Panc1 (cell line): ENCODE measurements around the gene ITGA2. TPM values are rescaled to one million over a fixed set of nuclear protein-coding genes. Genes with fewer than 3 reads are reported as not detected.

ENCODE experiments used
- ATAC-seq: fragments of 200-7000 bp; cut with Tn5 transposase; 2 replicates; pipeline ENCODE4 v1.9.1; 2020; ENCODE audit warnings: mild to moderate bottlenecking, moderate library complexity
- BruUV-seq: library from RNA; stranded (reverse); fragments of 400-500 nt; replicated peaks from 2 replicates; lab custom pipeline; 2021; lab: Mats Ljungman, UMichigan
- CTCF ChIA-PET: fragments of 300-600 bp; sonication (Branson Sonifier 250); formaldehyde crosslinking; loops from one replicate; lab custom pipeline; 2022; ENCODE audit warnings: antibody characterized with exemption; lab: Charles Lee
- POLR2A ChIA-PET: fragments of 300-600 bp; sonication (Branson Sonifier 250); formaldehyde crosslinking; loops from one replicate; lab custom pipeline; 2022; ENCODE audit warnings: antibody characterized with exemption; lab: Charles Lee
- DNase-seq: peaks from one replicate; pipeline ENCODE4 v3.0.0-alpha.2; 2010; ENCODE audit warnings: low read depth, low spot score
- H3K27ac ChIP-seq: 2 replicates; pipeline ENCODE4 v1.5.1; 2011; ENCODE audit warnings: mild to moderate bottlenecking, low read length, inconsistent platforms
- H3K27me3 ChIP-seq: fragments of 200-500 bp; sonication (Bioruptor generic); 2 replicates; pipeline ENCODE4 v1.6.0; 2014; ENCODE audit warnings: low read length, inconsistent platforms; ENCODE audit not compliant: control insufficient read depth, insufficient read depth
- H3K36me3 ChIP-seq: fragments of 200-500 bp; sonication (Bioruptor generic); 2 replicates; pipeline ENCODE4 v1.5.1; 2014; ENCODE audit warnings: inconsistent platforms, mild to moderate bottlenecking, low read length, moderate library complexity; ENCODE audit not compliant: control insufficient read depth, insufficient read depth
- H3K4me1 ChIP-seq: 2 replicates; pipeline ENCODE4 v1.5.1; 2011; ENCODE audit warnings: inconsistent platforms, mild to moderate bottlenecking, low read length, moderate library complexity; ENCODE audit not compliant: control insufficient read depth, insufficient read depth
- H3K4me3 ChIP-seq, 2 experiments: 2 replicates each; pipeline ENCODE4 v1.5.1; 2011 to 2012; ENCODE audit warnings: low read depth in 2 of 2, low read length in 2 of 2, mild to moderate bottlenecking in 2 of 2, inconsistent platforms in 1 of 2, moderate library complexity in 1 of 2
- H3K9me3 ChIP-seq: fragments of 200-500 bp; sonication (Bioruptor generic); 2 replicates; pipeline ENCODE4 v1.5.1; 2014; ENCODE audit warnings: low read depth, mild to moderate bottlenecking, inconsistent platforms, low read length, moderate library complexity; ENCODE audit not compliant: control insufficient read depth, insufficient read depth
- POLR2AphosphoS5 ChIP-seq: IDR thresholded peaks from 2 replicates; pipeline ENCODE4 v1.6.1; 2012; ENCODE audit warnings: mild to moderate bottlenecking, low read depth, low read length, moderate library complexity
- REST ChIP-seq, 2 experiments: IDR thresholded peaks; 2 replicates each; pipeline ENCODE4 v1.6.1; 2011 to 2012; ENCODE audit warnings: low read depth in 2 of 2, control low read depth in 1 of 2, low read length in 1 of 2, mild to moderate bottlenecking in 1 of 2, moderate library complexity in 1 of 2; ENCODE audit not compliant: insufficient read depth in 1 of 2
- SIN3A ChIP-seq: IDR thresholded peaks from 2 replicates; pipeline ENCODE4 v1.6.1; 2012; ENCODE audit warnings: low read depth, mild to moderate bottlenecking, low read length, moderate library complexity, borderline replicate concordance; ENCODE audit not compliant: insufficient read depth
- TCF7L2 ChIP-seq: IDR thresholded peaks from 2 replicates; pipeline ENCODE4 v1.6.1; 2011; ENCODE audit warnings: mild to moderate bottlenecking, low read depth, low read length, inconsistent platforms
- in situ Hi-C: cut with HindIII; loops from 2 replicates; pipeline ENCODE4 v1.10.0; 2016; ENCODE audit warnings: low sequenced_read_pairs, low pct_unique_long_range_greater_than_20kb
- intact Hi-C: fragments of 100-400 bp; cut with micrococcal nuclease; formaldehyde crosslinking; loops from one replicate; pipeline ENCODE4 v1.10.0; 2022; ENCODE audit not compliant: unreplicated experiment
- total RNA-seq: library from RNA; stranded (reverse); gene quantifications from one replicate; pipeline ENCODE4 v1.2.1, GENCODE V29; 2021; ENCODE audit not compliant: unreplicated experiment
- TF ChIP-seq, protein P1 (sequence below): fragments of 450-650 bp; IDR thresholded peaks from 2 replicates; pipeline ENCODE4 v1.5.1; 2017; ENCODE audit warnings: mild to moderate bottlenecking

ITGA2 gene
- total RNA-seq, 1 experiment from 2014 or later: 41.8 TPM

DNA sequence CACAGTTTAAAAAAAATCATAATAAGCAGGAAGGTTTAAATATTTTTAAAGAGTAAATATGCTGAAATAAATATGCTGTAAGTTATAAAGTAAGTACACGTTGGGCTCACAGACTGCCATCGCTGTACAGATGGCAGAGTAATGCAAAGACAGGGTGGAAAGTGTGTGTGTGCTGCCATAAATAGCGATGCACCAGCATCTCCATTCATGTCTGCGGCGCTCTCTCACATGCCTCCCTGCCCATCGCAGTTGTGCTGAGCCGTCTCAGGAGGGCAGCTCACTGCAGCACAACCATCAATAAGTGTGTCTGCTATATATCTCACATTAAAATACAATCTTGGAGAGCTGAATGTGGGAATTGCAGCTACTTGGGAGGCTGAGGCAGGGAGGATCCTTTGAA, 106.1 kb downstream of the ITGA2 start:
- CTCF ChIA-PET: interaction anchor here (1.1 kb wide), 1 partner anchor 147 kb away, joined by 3 read pairs; no protein-coding TSS in a partner anchor
- DNase-seq (no peak), ATAC-seq (peak; percentile 60)
- in situ Hi-C loops (no loop called here), intact Hi-C loops (no loop called here)
- H3K4me1 ChIP-seq: peaks cover 14% of the 10 kb centered on the region
- no peaks in the 10 kb centered on the region for H3K9me3 ChIP-seq
- H3K27me3 ChIP-seq: no peaks in the 10 kb centered on the region
- H3K27ac ChIP-seq: no peak overlapping the region
- BruUV-seq: no TSS peak
- no peak overlapping the region for H3K4me3 ChIP-seq
- peaks cover 20% of the 10 kb centered on the region; the same call in 1 of the 2 replicates for H3K36me3 ChIP-seq
- TF ChIP-seq, protein P1, sequence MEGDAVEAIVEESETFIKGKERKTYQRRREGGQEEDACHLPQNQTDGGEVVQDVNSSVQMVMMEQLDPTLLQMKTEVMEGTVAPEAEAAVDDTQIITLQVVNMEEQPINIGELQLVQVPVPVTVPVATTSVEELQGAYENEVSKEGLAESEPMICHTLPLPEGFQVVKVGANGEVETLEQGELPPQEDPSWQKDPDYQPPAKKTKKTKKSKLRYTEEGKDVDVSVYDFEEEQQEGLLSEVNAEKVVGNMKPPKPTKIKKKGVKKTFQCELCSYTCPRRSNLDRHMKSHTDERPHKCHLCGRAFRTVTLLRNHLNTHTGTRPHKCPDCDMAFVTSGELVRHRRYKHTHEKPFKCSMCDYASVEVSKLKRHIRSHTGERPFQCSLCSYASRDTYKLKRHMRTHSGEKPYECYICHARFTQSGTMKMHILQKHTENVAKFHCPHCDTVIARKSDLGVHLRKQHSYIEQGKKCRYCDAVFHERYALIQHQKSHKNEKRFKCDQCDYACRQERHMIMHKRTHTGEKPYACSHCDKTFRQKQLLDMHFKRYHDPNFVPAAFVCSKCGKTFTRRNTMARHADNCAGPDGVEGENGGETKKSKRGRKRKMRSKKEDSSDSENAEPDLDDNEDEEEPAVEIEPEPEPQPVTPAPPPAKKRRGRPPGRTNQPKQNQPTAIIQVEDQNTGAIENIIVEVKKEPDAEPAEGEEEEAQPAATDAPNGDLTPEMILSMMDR: no peak
- no peak for TF ChIP-seq POLR2AphosphoS5
- TF ChIP-seq REST (IDR thresholded peaks at IDR 0.05; ENCODE audit: insufficient read depth in 1 of 2, low read depth in 2 of 2, low read length in 1 of 2): no peak
- TF ChIP-seq TCF7L2: no peak
- TF ChIP-seq SIN3A: no peak
- POLR2A ChIA-PET: no interaction called here

DNA sequence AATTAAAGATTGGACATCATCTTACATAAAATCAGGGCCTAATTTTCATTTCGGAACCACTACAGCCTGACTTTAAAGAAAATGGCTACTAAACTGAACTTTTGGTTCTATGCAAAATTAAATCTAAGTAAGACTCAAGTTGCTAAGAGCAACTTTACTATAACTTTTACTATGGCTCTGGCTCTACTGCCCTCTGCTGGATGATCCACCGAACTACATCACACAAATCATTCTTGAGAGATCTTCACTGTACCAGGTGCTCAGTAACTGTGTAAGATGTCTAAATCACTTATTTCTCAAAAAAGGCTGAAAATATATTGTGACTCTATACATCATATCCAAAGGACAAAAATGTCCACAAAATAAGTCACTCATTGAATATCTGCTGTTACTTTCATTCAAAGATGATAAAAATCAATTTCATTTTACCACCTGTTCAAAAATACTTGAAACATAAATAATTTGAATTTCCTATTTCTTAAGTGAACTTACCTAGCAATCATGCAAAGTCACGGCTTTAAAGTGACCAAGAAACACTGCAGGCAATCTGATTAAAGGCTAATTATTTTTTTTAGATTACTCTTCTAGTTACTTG, 106.9 kb downstream of the ITGA2 start:
- CTCF ChIA-PET: no interaction called here
- no TSS peak for BruUV-seq

More for the DNA sequence above, 106.9 kb downstream of the ITGA2 start:
- Histone ChIP-seq H3K27ac (no peak overlapping the region), H3K4me1 (peaks cover 11% of the 10 kb centered on the region), H3K4me3 (no peak overlapping the region), H3K9me3 (no peaks in the 10 kb centered on the region), H3K36me3 (peaks cover 20% of the 10 kb centered on the region; the same call in 1 of the 2 replicates), H3K27me3 (no peaks in the 10 kb centered on the region)
- TF ChIP-seq, protein P1: peak; percentile 83; the same call in 1 of the 2 replicates
- no peak for TF ChIP-seq POLR2AphosphoS5
- in situ Hi-C loops (no loop called here), intact Hi-C loops (loop anchor here (1.0 kb wide), 1 partner anchor 148 kb away; no protein-coding TSS in a partner anchor)
- POLR2A ChIA-PET: no interaction called here
- peak; percentile 73 for DNase-seq
- ATAC-seq: peak; percentile 37; the same call in 1 of the 2 replicates
